Measurements from ENCODE around the gene CNTRL. TPM values are rescaled to one million over a fixed set of nuclear protein-coding genes. Genes with fewer than 3 reads are reported as not detected.

Gene CNTRL
- total and polyA plus RNA-seq, 2 of the 8 experiments (the other 6 are each of a cell fraction or from before 2014, with no cell fraction given), result 5.1 to 13.9 TPM

GRCh38 chr9:121168052-121168451 lies 93.3 kb downstream of the CNTRL start:
- 88% methylated on average over 2 of the region's 2 CpGs; no CpG with 5 or more reads in 1 of the 2 experiments for WGBS, 2 experiments (ENCODE audit: extremely low coverage in 1 of 2, insufficient coverage in 1 of 2, insufficient read length in 1 of 2, insufficient replicate concordance in 2 of 2, low coverage in 1 of 2, low lambda C conversion rate in 2 of 2, missing lambda C conversion rate in 1 of 2)
- no peak overlapping the region for H3K4me3 ChIP-seq (ENCODE audit: extremely low read depth in 1 of 4, insufficient read depth in 2 of 4, low read depth in 3 of 4, low read length in 4 of 4)
- no peak overlapping the region for H2AFZ ChIP-seq (ENCODE audit: low read length)
- H3K4me1 ChIP-seq (replicated peaks in 1 of 4; ENCODE audit: control insufficient read depth in 3 of 4, insufficient read depth in 4 of 4, low read length in 3 of 4), result no peaks in the 10 kb centered on the region
- no peak overlapping the region for H4K8ac ChIP-seq (ENCODE audit: extremely low read depth, insufficient read depth, low read length)
- no peak overlapping the region for H3K9ac ChIP-seq (replicated peaks in 1 of 4; ENCODE audit: extremely low read depth in 1 of 4, low read depth in 3 of 4, low read length in 3 of 4)
- no peak overlapping the region for H2BK120ac ChIP-seq (replicated peaks; ENCODE audit: low read depth, low read length)
- no peak overlapping the region for H2BK20ac ChIP-seq (ENCODE audit: low read length)
- ChIA-PET CTCF (ENCODE audit: partially characterized antibody) (interaction anchor here (0.9 to 1.3 kb wide), 3 partner anchors 10 to 62 kb away, joined by 3 read pairs; no protein-coding TSS in a partner anchor), POLR2A (ENCODE audit: partially characterized antibody) (no interaction called here)
- H3K4me2 ChIP-seq (ENCODE audit: insufficient read depth in 1 of 2, low read depth in 2 of 2, low read length in 2 of 2), result no peak overlapping the region
- no peak overlapping the region for H2AK5ac ChIP-seq (ENCODE audit: low read depth, low read length)
- no peak overlapping the region for H4K5ac ChIP-seq (ENCODE audit: insufficient read length, low read depth, low read length)
- no peak overlapping the region for H4K91ac ChIP-seq (replicated peaks; ENCODE audit: insufficient read length, low read length)
- no peak overlapping the region for H2BK5ac ChIP-seq (ENCODE audit: low read depth, low read length)
- H3K18ac ChIP-seq (ENCODE audit: extremely low read depth, low read length), result no peak overlapping the region
- DNase-seq (ENCODE audit: low read depth in 1 of 2, low spot score in 2 of 2), result no peak
- FAIRE-seq, result no peak
- no peaks in the 10 kb centered on the region for H3K23me2 ChIP-seq (ENCODE audit: low read depth, low read length)
- H3K79me1 ChIP-seq (ENCODE audit: low read depth, low read length), result no peaks in the 10 kb centered on the region
- no peaks in the 10 kb centered on the region for H4K20me1 ChIP-seq (replicated peaks in 1 of 2; ENCODE audit: control insufficient read depth in 1 of 2, insufficient read depth in 2 of 2, low read length in 2 of 2)
- H3K4ac ChIP-seq (replicated peaks; ENCODE audit: insufficient read length, low read depth, low read length), result no peak overlapping the region
- H2BK12ac ChIP-seq (ENCODE audit: low read depth, low read length), result no peak overlapping the region
- no peak overlapping the region for H2BK15ac ChIP-seq (ENCODE audit: low read length)
- H3K56ac ChIP-seq (replicated peaks; ENCODE audit: insufficient read length, low read depth, low read length), result no peak overlapping the region
- no peaks in the 10 kb centered on the region for H3K27me3 ChIP-seq (replicated peaks in 1 of 4; ENCODE audit: control insufficient read depth in 3 of 4, extremely low read depth in 1 of 4, insufficient read depth in 3 of 4, low read length in 3 of 4)
- no peak overlapping the region for H3K14ac ChIP-seq (ENCODE audit: insufficient read length)
- peaks cover 0 to 7% (median 0%) of the 10 kb centered on the region in 4 experiments; a peak in 5 of 8 replicates for H3K36me3 ChIP-seq (ENCODE audit: control insufficient read depth in 2 of 4, insufficient read depth in 4 of 4, low read length in 3 of 4)
- no peaks in the 10 kb centered on the region for H3K79me2 ChIP-seq (ENCODE audit: control insufficient read depth in 1 of 2, insufficient read depth in 2 of 2, low read length in 2 of 2)
- no peak overlapping the region for H3K27ac ChIP-seq (ENCODE audit: low read depth, low read length)
- no peak overlapping the region for H3K23ac ChIP-seq (ENCODE audit: insufficient read length)
- no peaks in the 10 kb centered on the region for H3K9me3 ChIP-seq (ENCODE audit: insufficient read depth in 2 of 2, low read depth in 1 of 2, low read length in 1 of 2)
- TF ChIP-seq SIRT6 (IDR thresholded peaks at IDR 0.05; ENCODE audit: low read length) (no peak), TAF7 (optimal IDR thresholded peaks at IDR 0.05; ENCODE audit: borderline replicate concordance, low read depth, low read length) (no peak), YY1 (IDR thresholded peaks at IDR 0.05; ENCODE audit: low read depth, low read length) (no peak), KDM4A (IDR thresholded peaks at IDR 0.05; ENCODE audit: low read depth, low read length, severe bottlenecking) (no peak), CHD2 (IDR thresholded peaks at IDR 0.05; ENCODE audit: low read length) (no peak), NRF1 (IDR thresholded peaks at IDR 0.05; ENCODE audit: low read depth, low read length) (no peak), SIX5 (IDR thresholded peaks at IDR 0.05; ENCODE audit: low read depth, low read length) (no peak), RXRA (IDR thresholded peaks at IDR 0.05; ENCODE audit: insufficient read depth, low read depth, low read length) (no peak), BCL11A (IDR thresholded peaks at IDR 0.05; ENCODE audit: low read depth in 2 of 2, low read length in 2 of 2) (no peak), TBP (IDR thresholded peaks at IDR 0.05; ENCODE audit: low read depth, low read length) (no peak), SP4 (IDR thresholded peaks at IDR 0.05; ENCODE audit: low read length) (no peak), RAD21 (IDR thresholded peaks at IDR 0.05 in 1 of 2, conservative IDR thresholded peaks at IDR 0.05 in 1 of 2; ENCODE audit: low read depth in 2 of 2, low read length in 2 of 2) (no peak), POU5F1 (IDR thresholded peaks at IDR 0.05; ENCODE audit: low read depth, low read length) (no peak), EGR1 (IDR thresholded peaks at IDR 0.05; ENCODE audit: borderline replicate concordance, low read depth, low read length) (no peak), SAP30 (IDR thresholded peaks at IDR 0.05; ENCODE audit: insufficient read depth, insufficient replicate concordance, low read length) (no peak), POLR2A (IDR thresholded peaks at IDR 0.05; ENCODE audit: control extremely low read depth in 1 of 2, low read depth in 2 of 2, low read length in 2 of 2) (no peak)
